Naive B cell (primary cell): ENCODE data around the gene LYZL1. TPM values are rescaled to one million over a fixed set of nuclear protein-coding genes. Genes with fewer than 3 reads are reported as not detected.
A peak's percentile ranks its signal among the peaks of the same experiment; 100 is the strongest.
"Not testable (repeated sequence)": the region's sequence is repeated elsewhere in the genome, so short reads cannot be mapped to it uniquely, and the experiment has no call there.

Experiments
- ATAC-seq, 2 donors: fragments of 150-1000 bp; cut with Tn5 transposase; 2 replicates each; pipeline ENCODE4 v1.10.0; 2021; ENCODE audit warnings: low read depth in 2 of 2, mild to moderate bottlenecking in 2 of 2, moderate library complexity in 2 of 2
- DNase-seq: peaks from one replicate; pipeline ENCODE4 v3.0.0; 2022
- H3K27ac Mint-ChIP-seq, 6 donors: one replicate each; pipeline ENCODE4 v1.8.0; 2020 to 2022; ENCODE audit warnings: mild to moderate bottlenecking in 6 of 6, mixed read lengths in 6 of 6, moderate library complexity in 5 of 6, inconsistent platforms in 2 of 6
- H3K27me3 Mint-ChIP-seq, 3 donors: one replicate each; pipeline ENCODE4 v1.8.0; 2021 to 2022; ENCODE audit warnings: mixed read lengths in 3 of 3, mild to moderate bottlenecking in 1 of 3
- H3K36me3 Mint-ChIP-seq, 2 donors: one replicate each; pipeline ENCODE4 v1.8.0; 2020 to 2022; ENCODE audit warnings: mixed read lengths in 2 of 2, inconsistent platforms in 1 of 2, mild to moderate bottlenecking in 1 of 2
- H3K4me1 Mint-ChIP-seq, 3 donors: one replicate each; pipeline ENCODE4 v1.8.0; 2020 to 2022; ENCODE audit warnings: mixed read lengths in 3 of 3, inconsistent platforms in 1 of 3, mild to moderate bottlenecking in 1 of 3, moderate library complexity in 1 of 3
- H3K4me3 Mint-ChIP-seq, 8 donors: one replicate each; pipeline ENCODE4 v1.8.0; 2020 to 2022; ENCODE audit warnings: mild to moderate bottlenecking in 8 of 8, mixed read lengths in 8 of 8, moderate library complexity in 8 of 8, inconsistent platforms in 2 of 8
- H3K9me3 Mint-ChIP-seq, 7 donors: one replicate each; pipeline ENCODE4 v1.8.0; 2020 to 2022; ENCODE audit warnings: mixed read lengths in 7 of 7, mild to moderate bottlenecking in 5 of 7, inconsistent platforms in 2 of 7, moderate library complexity in 1 of 7
- polyA plus RNA-seq, 6 donors: library from polyadenylated mRNA; unstranded; fragments of 300-500 nt; fragmentation: Illumina TruSeq; gene quantifications; one replicate each; pipeline ENCODE4 v1.2.3, GENCODE V29; 2021; ENCODE audit warnings: low read depth in 6 of 6

Gene LYZL1
- polyA plus RNA-seq, 6 donors from 2014 or later = not detected

- Mint-ChIP-seq H3K4me3 (no peak overlapping the region), H3K9me3 (peaks cover 0 to 13% (median 4%) of the 10 kb centered on the region in 7 donors), H3K27ac (no peak overlapping the region), H3K27me3 (peaks cover 0 to 10% (median 6%) of the 10 kb centered on the region in 3 donors), H3K36me3 (no peaks in the 10 kb centered on the region), H3K4me1 (no peaks in the 10 kb centered on the region)
- ATAC-seq = no peak
- no peak for DNase-seq
Measured at GRCh38 chr10:29270883-29271282, 18.0 kb upstream of the LYZL1 start.

DNA sequence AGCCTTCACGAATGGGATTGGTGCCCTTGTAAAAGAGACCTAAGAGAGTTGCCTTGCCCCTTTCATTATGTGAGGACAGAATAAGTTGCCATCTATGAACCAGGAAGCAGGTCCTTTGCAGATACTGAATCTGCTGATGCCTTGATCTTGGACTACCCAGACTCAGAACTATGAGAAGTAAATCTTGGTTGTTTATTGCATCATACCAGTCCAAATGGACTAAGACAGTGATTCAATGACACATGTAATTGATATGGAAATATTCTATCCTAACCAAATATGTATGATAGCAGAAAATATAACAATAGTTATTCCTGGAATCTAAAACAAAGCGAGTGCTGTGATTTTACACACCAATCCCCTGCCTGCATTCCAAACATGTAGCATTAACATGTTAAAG is 17.0 kb upstream of the LYZL1 start:
- Mint-ChIP-seq H3K4me1 (no peaks in the 10 kb centered on the region), H3K27ac (no peak overlapping the region), H3K36me3 (no peaks in the 10 kb centered on the region), H3K27me3 (peaks cover 0 to 10% (median 6%) of the 10 kb centered on the region in 3 donors), H3K4me3 (no peak overlapping the region), H3K9me3 (peaks cover 0 to 13% (median 4%) of the 10 kb centered on the region in 7 donors)
- DNase-seq = no peak
- ATAC-seq = no peak

- Mint-ChIP-seq H3K27me3 (peaks cover 0 to 10% (median 6%) of the 10 kb centered on the region in 3 donors), H3K27ac (peak overlapping the region in 1 of 6 donors; percentile 73), H3K36me3 (no peaks in the 10 kb centered on the region), H3K9me3 (peaks cover 0 to 13% (median 4%) of the 10 kb centered on the region in 7 donors), H3K4me3 (no peak overlapping the region), H3K4me1 (no peaks in the 10 kb centered on the region)
- no peak for DNase-seq
- ATAC-seq = no peak
Measured at GRCh38 chr10:29273478-29273877, 15.4 kb upstream of the LYZL1 start.

GRCh38 chr10:29276251-29276850 is 12.5 kb upstream of the LYZL1 start:
- DNase-seq (no peak), ATAC-seq (no peak)
- Mint-ChIP-seq H3K27me3 (peaks cover 6 to 10% (median 6%) of the 10 kb centered on the region in 3 donors), H3K4me1 (no peaks in the 10 kb centered on the region), H3K36me3 (no peaks in the 10 kb centered on the region), H3K27ac (no peak overlapping the region), H3K4me3 (no peak overlapping the region), H3K9me3 (peaks cover 0 to 4% (median 1%) of the 10 kb centered on the region in 7 donors)

GRCh38 chr10:29277296-29277695 is 11.6 kb upstream of the LYZL1 start:
- Mint-ChIP-seq H3K4me1 (no peaks in the 10 kb centered on the region), H3K27ac (no peak overlapping the region), H3K36me3 (no peaks in the 10 kb centered on the region), H3K9me3 (peaks cover 0 to 4% (median 1%) of the 10 kb centered on the region in 7 donors), H3K27me3 (peaks cover 6 to 9% (median 6%) of the 10 kb centered on the region in 3 donors), H3K4me3 (no peak overlapping the region)
- DNase-seq = no peak
- ATAC-seq = no peak

DNA sequence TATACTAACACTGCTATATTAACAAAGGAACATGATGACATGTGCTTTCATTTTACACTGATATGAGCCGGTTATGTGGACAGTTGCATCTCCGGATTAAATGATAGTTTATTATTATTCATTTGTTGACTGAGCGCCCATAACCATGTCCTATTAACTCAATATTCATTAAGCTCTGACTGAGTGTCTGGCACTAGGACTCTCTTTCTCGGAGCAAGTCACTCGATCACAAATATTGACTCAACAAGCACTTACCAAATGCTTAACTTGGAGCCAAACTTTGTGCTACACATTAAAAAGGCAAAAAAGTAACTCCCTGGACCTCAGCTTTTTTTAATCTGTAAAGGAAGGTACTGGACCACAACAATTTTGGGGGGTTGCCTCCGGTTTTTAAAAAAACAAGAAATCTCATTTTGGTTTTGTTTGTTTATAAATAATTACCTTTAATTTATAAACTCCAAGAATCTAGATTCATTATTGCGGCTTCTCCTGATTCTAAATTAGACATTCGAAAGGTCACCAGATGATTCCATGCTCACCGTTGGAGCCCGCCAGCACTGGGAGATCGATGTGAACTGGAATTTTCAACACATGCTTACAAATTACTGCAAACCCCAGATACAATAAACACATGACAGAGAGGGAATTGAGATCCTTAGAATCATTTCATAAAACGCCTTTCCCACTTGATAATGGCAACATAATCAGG is 8.9 kb upstream of the LYZL1 start:
- H3K27me3 Mint-ChIP-seq = peaks cover 0 to 6% (median 0%) of the 10 kb centered on the region in 3 donors
- ATAC-seq = no peak
- H3K27ac Mint-ChIP-seq = no peak overlapping the region
- peaks cover 0 to 3% (median 2%) of the 10 kb centered on the region in 7 donors for H3K9me3 Mint-ChIP-seq
- H3K36me3 Mint-ChIP-seq = no peaks in the 10 kb centered on the region
- DNase-seq = no peak
- no peak overlapping the region for H3K4me3 Mint-ChIP-seq
- H3K4me1 Mint-ChIP-seq = no peaks in the 10 kb centered on the region

- ATAC-seq (no peak), DNase-seq (no peak)
- Mint-ChIP-seq H3K36me3 (no peaks in the 10 kb centered on the region), H3K27ac (no peak overlapping the region), H3K4me3 (no peak overlapping the region), H3K4me1 (no peaks in the 10 kb centered on the region), H3K9me3 (peaks cover 0 to 2% (median under 1%) of the 10 kb centered on the region in 7 donors), H3K27me3 (peaks cover 0 to 6% (median 0%) of the 10 kb centered on the region in 3 donors)
Measured at GRCh38 chr10:29280488-29280840, 8.4 kb upstream of the LYZL1 start.

GRCh38 chr10:29285624-29286051 is 3.2 kb upstream of the LYZL1 start:
- peak overlapping the region in 1 of 6 donors; percentile 56 for H3K27ac Mint-ChIP-seq

GRCh38 chr10:29287635-29288034 is 1.2 kb upstream of the LYZL1 start:
- no peak overlapping the region for H3K4me3 Mint-ChIP-seq
- ATAC-seq (no peak), DNase-seq (no peak)
- H3K4me1 Mint-ChIP-seq = no peaks in the 10 kb centered on the region
- H3K27me3 Mint-ChIP-seq = peaks cover 0 to 3% (median 0%) of the 10 kb centered on the region in 3 donors
- peaks cover 0 to 2% (median 2%) of the 10 kb centered on the region in 7 donors for H3K9me3 Mint-ChIP-seq
- H3K36me3 Mint-ChIP-seq = peaks cover 0 to 5% of the 10 kb centered on the region in 2 donors
- peak overlapping the region in 1 of 6 donors; percentile 40 for H3K27ac Mint-ChIP-seq

More at GRCh38 chr10:29285624-29286051, 3.2 kb upstream of the LYZL1 start:
- ATAC-seq (no peak), DNase-seq (no peak)
- Mint-ChIP-seq H3K9me3 (peaks cover 0 to 2% (median 2%) of the 10 kb centered on the region in 7 donors), H3K4me1 (no peaks in the 10 kb centered on the region), H3K27me3 (peaks cover 0 to 3% (median 0%) of the 10 kb centered on the region in 3 donors), H3K4me3 (no peak overlapping the region), H3K36me3 (no peaks in the 10 kb centered on the region)

DNA sequence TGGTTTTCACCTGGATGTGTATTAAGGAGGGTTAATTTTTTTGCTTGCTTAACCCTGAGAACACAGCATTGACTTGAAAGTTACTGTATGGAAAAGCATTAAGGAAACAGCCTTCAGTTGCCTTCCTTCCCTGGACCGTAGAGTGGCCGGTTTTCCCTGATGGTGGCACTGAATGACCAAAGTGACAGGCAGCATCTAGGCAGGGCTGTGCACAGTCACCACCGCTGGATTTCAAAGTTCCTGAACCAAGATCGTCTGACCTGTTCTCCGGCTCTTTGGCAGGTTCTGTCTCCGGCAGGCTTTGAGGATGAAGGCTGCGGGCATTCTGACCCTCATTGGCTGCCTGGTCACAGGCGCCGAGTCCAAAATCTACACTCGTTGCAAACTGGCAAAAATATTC is 2.7 kb downstream of the LYZL1 start:
- H3K36me3 Mint-ChIP-seq, H3K4me1 Mint-ChIP-seq, H3K27ac Mint-ChIP-seq, ATAC-seq, DNase-seq, H3K4me3 Mint-ChIP-seq: not testable (repeated sequence)
- peaks cover 3 to 21% (median 17%) of the 10 kb centered on the region in 3 donors for H3K27me3 Mint-ChIP-seq
- peaks cover 0 to 20% (median 2%) of the 10 kb centered on the region in 7 donors for H3K9me3 Mint-ChIP-seq

DNA sequence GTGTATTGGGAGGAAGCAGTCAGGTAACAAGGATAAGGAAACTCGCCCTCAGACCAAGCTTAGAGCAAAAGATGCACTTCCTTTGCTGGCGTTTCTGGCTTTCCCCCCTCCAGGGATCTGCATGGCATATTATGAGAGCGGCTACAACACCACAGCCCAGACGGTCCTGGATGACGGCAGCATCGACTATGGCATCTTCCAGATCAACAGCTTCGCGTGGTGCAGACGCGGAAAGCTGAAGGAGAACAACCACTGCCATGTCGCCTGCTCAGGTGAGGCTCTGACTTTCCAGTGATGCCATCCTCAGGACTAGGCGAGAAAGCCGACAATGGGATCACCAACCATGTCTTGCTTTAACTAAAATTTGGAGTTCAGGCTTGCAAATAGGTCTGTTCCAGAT is 3.5 kb downstream of the LYZL1 start:
- H3K27ac Mint-ChIP-seq = not testable (repeated sequence)
- Mint-ChIP-seq H3K9me3 (peaks cover 0 to 29% (median 5%) of the 10 kb centered on the region in 7 donors), H3K27me3 (peaks cover 3 to 21% (median 17%) of the 10 kb centered on the region in 3 donors)

GRCh38 chr10:29295813-29296212 is 6.9 kb downstream of the LYZL1 start:
- H3K4me1 Mint-ChIP-seq = no peaks in the 10 kb centered on the region
- no peak overlapping the region for H3K27ac Mint-ChIP-seq
- ATAC-seq = no peak
- no peak overlapping the region for H3K4me3 Mint-ChIP-seq
- H3K27me3 Mint-ChIP-seq = peaks cover 0 to 21% (median 18%) of the 10 kb centered on the region in 3 donors
- H3K9me3 Mint-ChIP-seq = peaks cover 0 to 57% (median 14%) of the 10 kb centered on the region in 7 donors
- peaks cover 5 to 6% of the 10 kb centered on the region in 2 donors for H3K36me3 Mint-ChIP-seq
- no peak for DNase-seq

More for the DNA sequence above, 3.5 kb downstream of the LYZL1 start:
- not testable (repeated sequence) for H3K4me3 Mint-ChIP-seq, H3K4me1 Mint-ChIP-seq, ATAC-seq, H3K36me3 Mint-ChIP-seq, DNase-seq

DNA sequence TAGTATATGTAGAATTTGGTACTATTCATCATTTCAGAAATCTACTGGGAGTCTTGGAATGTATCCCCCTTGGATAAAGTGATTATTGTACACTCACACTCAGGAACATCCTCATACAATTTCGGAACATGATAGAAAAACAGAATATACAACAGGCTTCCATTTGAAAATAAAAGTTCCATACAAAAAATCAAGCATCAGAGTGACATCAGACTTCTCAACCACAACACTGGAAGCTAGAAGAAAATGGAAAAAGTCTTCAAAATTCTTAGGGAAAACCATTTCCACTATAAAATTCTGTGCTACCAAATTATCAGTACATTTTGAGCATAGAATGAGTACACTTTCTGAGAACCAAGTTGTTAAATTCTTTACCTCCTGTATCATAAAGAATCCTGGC is 8.8 kb downstream of the LYZL1 start:
- H3K9me3 Mint-ChIP-seq = peaks cover 15 to 76% (median 27%) of the 10 kb centered on the region in 7 donors
- H3K4me3 Mint-ChIP-seq = no peak overlapping the region
- H3K4me1 Mint-ChIP-seq = no peaks in the 10 kb centered on the region
- H3K27me3 Mint-ChIP-seq = peaks cover 4 to 24% (median 21%) of the 10 kb centered on the region in 3 donors
- ATAC-seq (no peak), DNase-seq (no peak)
- H3K36me3 Mint-ChIP-seq = peaks cover 0 to 20% of the 10 kb centered on the region in 2 donors
- H3K27ac Mint-ChIP-seq = no peak overlapping the region
